GM12875 (cell line): ENCODE results near the gene PTX3.

Experiments used
- H3K4me3 ChIP-seq: one replicate; pipeline ENCODE4 v1.5.1; 2011; ENCODE audit warnings: low read depth, low read length, control low read depth
- TF ChIP-seq, protein P1 (sequence below): IDR thresholded peaks from 2 replicates; pipeline ENCODE4 v1.5.1; 2011; ENCODE audit warnings: low read depth, mild to moderate bottlenecking, control low read depth, inconsistent platforms, low read length, moderate library complexity, borderline replicate concordance; ENCODE audit not compliant: insufficient read depth

Gene PTX3

DNA sequence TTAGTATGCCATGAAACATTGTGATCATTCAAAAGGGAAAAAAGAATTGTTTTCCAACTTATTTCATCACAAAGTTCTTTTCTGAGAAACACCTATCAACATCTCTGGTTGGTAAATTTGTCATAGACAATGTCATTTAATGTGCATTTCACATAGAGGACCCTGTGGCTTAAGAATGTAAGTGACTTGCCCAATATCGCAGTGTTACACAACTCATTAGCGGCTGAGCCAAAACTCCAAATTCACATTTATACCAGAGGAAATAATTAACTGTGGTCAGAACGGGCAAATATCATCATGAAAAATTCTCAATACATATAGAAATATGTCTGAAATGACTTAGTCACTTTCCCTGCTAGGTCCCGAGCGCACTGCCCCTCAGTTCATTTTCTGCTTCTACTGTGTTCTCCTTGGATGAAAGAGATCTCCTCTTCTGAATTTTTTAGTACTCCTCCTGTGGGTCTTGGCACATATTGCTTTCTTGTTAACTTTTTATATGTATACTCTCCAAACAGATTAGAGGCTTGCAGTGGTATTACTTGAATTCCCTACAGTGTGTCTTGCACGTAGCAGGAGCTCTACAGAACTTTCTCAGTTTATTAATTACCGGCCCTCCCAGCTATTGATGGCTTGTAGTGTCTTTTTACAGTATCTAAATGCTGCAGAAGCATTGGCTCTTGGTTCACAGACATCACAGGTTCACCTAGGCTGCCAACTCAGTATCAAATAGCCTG is 33.1 kb downstream of the PTX3 start:
- TF ChIP-seq, protein P1, sequence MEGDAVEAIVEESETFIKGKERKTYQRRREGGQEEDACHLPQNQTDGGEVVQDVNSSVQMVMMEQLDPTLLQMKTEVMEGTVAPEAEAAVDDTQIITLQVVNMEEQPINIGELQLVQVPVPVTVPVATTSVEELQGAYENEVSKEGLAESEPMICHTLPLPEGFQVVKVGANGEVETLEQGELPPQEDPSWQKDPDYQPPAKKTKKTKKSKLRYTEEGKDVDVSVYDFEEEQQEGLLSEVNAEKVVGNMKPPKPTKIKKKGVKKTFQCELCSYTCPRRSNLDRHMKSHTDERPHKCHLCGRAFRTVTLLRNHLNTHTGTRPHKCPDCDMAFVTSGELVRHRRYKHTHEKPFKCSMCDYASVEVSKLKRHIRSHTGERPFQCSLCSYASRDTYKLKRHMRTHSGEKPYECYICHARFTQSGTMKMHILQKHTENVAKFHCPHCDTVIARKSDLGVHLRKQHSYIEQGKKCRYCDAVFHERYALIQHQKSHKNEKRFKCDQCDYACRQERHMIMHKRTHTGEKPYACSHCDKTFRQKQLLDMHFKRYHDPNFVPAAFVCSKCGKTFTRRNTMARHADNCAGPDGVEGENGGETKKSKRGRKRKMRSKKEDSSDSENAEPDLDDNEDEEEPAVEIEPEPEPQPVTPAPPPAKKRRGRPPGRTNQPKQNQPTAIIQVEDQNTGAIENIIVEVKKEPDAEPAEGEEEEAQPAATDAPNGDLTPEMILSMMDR: no peak
- H3K4me3 ChIP-seq: no peak overlapping the region

DNA sequence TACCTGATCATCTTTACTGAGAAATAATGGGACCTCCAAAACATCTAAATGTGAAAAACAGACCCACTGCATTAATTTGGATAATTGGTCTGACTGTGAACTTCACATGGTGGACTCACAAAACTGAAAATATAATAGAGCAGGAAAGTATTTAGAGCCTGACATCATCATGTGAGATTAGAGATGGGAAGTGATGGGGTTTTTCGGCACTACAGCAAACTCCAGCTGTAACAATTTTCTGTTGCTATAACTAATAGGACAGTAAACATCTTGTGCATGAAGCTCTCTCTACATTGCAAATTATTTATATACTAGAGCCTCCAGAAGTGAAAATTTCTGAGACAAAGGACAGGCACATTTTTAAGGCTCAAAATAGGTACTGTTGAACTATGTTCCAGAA is 34.4 kb downstream of the PTX3 start:
- H3K4me3 ChIP-seq: no peak overlapping the region
- TF ChIP-seq, protein P1: no peak

DNA sequence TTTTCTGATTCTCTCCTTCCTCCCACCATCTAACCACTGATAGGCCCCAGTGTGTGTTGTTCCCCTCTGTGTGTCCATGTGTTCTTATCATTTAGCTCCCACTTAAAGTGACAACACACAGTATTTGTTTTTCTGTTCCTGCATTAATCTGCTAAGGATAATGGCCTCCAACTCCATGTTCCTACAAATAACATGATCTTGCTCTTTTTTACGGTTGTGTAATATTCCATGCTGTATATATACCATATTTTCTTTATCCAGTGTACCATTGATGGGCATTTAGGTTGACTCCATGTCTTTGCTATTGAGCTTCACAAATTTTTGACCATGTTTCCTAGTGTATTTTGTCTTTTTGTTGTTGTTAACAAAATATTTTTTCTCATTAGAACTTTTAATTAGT is 36.0 kb downstream of the PTX3 start:
- TF ChIP-seq, protein P1: no peak
- no peak overlapping the region for H3K4me3 ChIP-seq

DNA sequence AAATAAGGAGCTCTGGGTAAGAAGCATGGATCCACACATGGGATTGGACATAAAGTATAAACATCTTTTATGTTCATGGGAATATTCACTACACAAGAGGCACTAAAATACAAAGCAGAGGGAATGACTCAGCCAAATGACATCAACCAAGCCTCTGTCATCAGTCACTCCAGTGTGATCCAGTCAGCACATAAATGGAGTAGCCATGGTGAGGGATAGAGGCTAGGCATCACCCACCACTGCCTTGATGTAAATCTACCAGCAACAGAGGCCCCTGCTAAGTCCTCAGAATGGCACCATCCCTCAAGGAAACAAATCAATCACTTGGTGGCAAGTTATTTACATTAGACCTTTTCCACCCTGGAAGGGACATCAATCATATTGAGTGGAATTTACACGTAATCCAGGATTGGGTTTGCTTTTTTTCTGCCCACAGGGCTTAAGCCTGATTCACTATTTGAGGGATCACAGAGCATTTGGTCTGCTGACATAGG is 39.3 kb downstream of the PTX3 start:
- TF ChIP-seq, protein P1: no peak
- H3K4me3 ChIP-seq: no peak overlapping the region

DNA sequence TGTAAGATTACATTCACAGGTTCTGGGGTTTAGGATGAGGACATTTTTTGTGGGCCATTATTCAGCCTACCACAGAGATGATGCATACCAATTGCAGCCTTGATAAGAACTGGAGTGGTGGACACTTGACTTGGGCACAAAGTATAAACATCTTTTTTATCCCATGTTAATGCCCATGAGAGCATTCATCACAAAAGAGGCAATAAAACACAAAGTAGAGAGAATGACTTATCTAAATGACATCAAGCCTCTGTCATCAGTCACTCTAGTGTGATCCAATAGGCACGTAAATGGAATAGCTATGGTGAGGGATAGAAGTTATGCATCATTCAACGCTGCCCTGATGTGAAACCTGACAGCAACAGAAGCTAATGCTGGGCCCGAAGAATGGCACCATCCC is 40.8 kb downstream of the PTX3 start:
- TF ChIP-seq, protein P1: no peak
- no peak overlapping the region for H3K4me3 ChIP-seq

DNA sequence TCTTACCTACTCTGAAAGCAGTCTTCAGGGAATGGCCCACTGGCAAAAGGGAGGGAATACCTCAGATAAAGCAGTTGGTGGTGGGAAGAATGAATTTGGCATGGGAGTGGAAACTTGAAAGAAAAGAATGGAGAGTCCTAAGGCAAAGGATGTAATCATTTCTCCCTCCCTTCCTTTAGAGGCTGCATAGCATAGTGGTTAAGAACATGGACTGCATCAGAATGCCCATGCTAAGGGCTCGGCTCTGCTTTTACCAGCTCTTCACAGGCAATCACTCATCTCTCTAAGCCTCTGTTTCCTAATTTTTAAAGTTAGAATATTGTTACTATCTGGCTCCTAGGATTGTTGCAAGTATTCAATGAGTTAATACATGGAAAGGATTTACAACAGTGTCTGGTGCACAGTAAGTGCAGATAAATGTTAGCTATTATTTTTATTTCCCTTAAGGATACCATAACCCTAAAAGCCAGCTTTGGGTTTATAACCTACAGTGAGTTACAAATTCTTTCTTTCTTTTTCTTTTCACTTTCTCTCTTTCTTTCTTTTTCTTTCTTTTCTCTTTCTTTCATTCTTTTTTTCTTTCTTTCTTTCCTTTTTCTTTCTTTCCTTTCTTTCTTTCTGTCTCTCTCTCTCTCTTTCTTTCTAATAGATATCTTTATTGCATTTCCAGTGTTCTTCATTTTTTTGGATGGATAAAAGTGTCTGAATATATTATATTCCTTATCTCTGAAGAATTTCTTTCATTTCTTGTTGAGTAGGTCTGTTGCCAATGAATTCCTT is 43.0 kb downstream of the PTX3 start:
- TF ChIP-seq, protein P1: no peak
- no peak overlapping the region for H3K4me3 ChIP-seq
